LNCaP clone FGC (cell line): Measurements from ENCODE around the gene ARID3C.
A peak's percentile ranks its signal among the peaks of the same experiment; 100 is the strongest.

ENCODE experiments used
- DNase-seq: peaks from one replicate; pipeline ENCODE4 v3.0.0-alpha.2; 2011; ENCODE audit warnings: low read depth
- H3K4me3 ChIP-seq: 2 replicates; pipeline ENCODE4 v1.5.1; 2011; ENCODE audit warnings: mild to moderate bottlenecking, low read depth, low read length, control low read depth
- CTCF ChIP-seq: IDR thresholded peaks from 2 replicates; pipeline ENCODE4 v1.5.1; 2012; ENCODE audit warnings: mild to moderate bottlenecking; ENCODE audit not compliant: control insufficient read depth, insufficient read depth; ENCODE audit errors: extremely low read depth

ARID3C gene

GRCh38 chr9:34665381-34666250, 36.8 kb upstream of the ARID3C start:
- DNase-seq, result peak; percentile 81
- H3K4me3 ChIP-seq, result peak overlapping the region; percentile 67
- no peak for TF ChIP-seq CTCF

DNA sequence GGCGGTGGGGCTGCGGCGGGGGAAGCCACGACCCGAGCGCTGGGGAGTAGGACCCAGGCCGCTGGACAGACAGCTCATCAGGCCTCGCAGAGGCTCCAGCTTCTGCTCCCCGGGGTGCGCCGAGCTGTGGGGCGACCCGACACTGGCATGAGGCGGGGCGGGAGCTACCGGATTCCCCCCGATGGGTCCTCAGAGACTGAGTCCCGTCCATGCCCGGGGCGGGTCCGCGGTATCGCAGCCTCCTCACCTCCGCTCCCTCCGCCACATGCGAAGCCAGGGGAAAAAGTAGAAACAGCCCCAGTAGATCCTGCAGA, 36.2 kb upstream of the ARID3C start:
- no peak for TF ChIP-seq CTCF
- no peak for DNase-seq
- H3K4me3 ChIP-seq, result peak overlapping the region; percentile 39

- peak; percentile 85 for TF ChIP-seq CTCF
- H3K4me3 ChIP-seq, result peak overlapping the region; percentile 39
- no peak for DNase-seq
Observed at GRCh38 chr9:34664281-34665066, 35.6 kb upstream of the ARID3C start.

GRCh38 chr9:34663303-34663605, 34.4 kb upstream of the ARID3C start:
- H3K4me3 ChIP-seq, result no peak overlapping the region
- no peak for DNase-seq
- no peak for TF ChIP-seq CTCF

DNA sequence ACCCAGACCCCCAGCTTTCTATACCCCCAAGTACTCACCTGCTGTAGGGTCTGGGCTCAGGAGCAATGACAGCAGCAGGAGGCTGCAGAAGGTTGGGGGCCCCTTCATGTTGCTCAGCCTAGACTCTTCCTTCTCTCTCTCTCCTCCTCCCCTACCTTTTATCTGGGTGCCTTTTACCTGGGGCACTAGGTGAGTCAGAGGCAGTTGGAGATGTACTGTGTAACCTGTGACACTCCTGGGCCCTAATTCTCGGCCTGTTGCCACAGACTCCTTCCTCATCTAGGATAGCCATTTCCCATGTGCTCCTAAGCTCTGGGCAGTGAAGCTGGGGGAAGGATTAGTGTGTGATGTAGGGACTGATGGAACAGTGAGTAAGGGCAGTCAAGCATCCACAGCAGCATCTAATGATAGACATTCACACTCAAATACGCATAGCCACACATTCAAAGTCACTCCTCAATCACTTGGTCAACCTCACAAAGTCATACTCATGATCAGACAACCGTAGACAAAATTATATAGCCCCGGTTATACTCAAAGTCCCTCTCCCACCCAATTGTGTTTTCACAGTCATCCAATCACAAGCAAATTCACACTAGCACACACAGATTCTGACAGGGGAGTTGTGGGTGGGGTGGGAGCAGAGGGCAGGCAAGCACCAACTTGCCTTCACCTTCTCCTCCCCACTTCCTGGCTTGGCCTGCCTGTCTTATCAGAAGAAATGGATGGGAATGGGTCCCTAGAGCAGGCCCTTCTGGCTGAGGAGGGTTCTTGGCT, 33.8 kb upstream of the ARID3C start, which contains the start of gene CCL27:
Gene CCL27 (minus strand): TSS at position 132 of the 777 bp plus-strand sequence. CDS start 24 bp downstream, at position 108.
- no peak for DNase-seq
- no peak within 1 kb of the TSS for H3K4me3 ChIP-seq
- no peak for TF ChIP-seq CTCF

GRCh38 chr9:34659592-34660253, 30.9 kb upstream of the ARID3C start:
- H3K4me3 ChIP-seq, result no peak overlapping the region
- no peak for TF ChIP-seq CTCF
- no peak for DNase-seq
